GM12892 (cell line): ENCODE results near the gene XPNPEP1.

Experiments used
- POLR2A ChIP-seq: IDR thresholded peaks from 2 replicates; pipeline ENCODE4 v1.6.1; 2011; ENCODE audit warnings: low read depth, low read length, control low read depth
- POLR2AphosphoS5 ChIP-seq: IDR thresholded peaks from 2 replicates; pipeline ENCODE4 v1.6.1; 2011; ENCODE audit warnings: low read depth, low read length, control low read depth
- TAF1 ChIP-seq: IDR thresholded peaks from 2 replicates; pipeline ENCODE4 v1.6.1; 2011; ENCODE audit warnings: low read depth, mild to moderate bottlenecking, control low read depth, low read length, borderline replicate concordance

DNA sequence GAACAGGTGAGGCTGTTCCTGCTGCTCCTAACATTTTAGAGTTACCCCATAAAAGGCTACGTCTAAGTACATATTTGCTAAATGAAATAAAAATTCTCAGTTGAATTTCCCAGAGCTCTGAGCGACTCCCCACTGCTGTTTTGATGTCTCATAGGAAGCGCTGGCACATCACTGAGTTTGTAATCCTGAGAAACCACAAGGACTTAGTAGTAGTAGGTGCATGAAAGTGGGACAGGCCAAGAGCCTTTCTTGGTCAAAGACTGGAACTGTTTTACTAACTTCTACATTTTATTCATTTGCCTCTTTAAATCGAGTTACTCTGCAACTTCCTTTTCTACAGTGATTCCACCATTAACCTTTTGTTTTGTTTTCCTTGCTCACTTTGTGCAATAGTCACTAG, 85.9 kb downstream of the XPNPEP1 start:
- TF ChIP-seq POLR2AphosphoS5 (no peak), POLR2A (no peak), TAF1 (no peak)
